Subcutaneous adipose tissue (tissue), 4 donors: ENCODE results near the gene DIABLO. TPM values are rescaled to one million over a fixed set of nuclear protein-coding genes. Genes with fewer than 3 reads are reported as not detected.

Experiments
- total RNA-seq, 4 donors: library from RNA; depleted of rRNA; stranded (reverse); fragments of >200 nt; gene quantifications; one replicate each; pipeline ENCODE4 v1.1.0, GENCODE V29; 2016
- TF ChIP-seq, protein P1 (sequence below): fragments of 450-650 bp; IDR thresholded peaks from one replicate; pipeline ENCODE4 v1.5.1; 2016; ENCODE audit warnings: low read depth, mild to moderate bottlenecking, control low read depth, antibody characterized with exemption, moderate library complexity

Gene DIABLO
- total RNA-seq, 4 donors from 2014 or later = 25.2 to 38.3 (median 32.0) TPM

DNA sequence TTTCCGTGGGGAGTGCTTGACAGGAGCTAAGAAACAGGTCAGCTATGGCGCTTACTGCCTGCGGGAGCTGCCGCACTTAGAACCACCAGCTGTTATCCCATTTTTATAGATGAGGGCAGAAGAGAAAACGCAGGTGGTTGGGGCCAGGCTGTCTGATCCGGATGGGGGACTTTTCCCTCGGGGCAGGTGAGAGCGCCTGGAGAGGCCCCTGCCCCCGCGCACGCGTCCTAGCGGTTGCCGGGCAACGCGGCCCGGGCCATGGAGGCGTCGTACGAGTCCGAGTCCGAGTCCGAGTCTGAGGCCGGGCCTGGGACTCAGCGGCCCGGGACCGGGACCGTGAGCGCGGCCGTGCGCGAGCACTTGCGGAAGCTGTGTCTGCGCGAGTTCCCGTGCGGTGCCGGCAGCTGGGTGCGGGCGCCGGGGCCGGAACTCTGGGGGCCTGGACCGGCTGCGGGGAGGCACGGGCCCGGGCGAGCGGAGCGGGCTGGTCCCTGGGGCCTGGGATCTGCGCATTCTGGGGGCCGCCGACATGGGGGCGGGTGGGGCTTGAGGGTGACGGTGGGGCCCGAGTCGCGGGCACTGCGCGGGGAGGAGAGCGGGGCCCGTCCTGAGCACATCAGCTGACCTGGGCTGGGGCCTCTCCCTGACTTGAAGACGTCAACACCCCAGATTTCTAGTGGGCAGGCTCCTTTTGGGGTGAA, 42.8 kb downstream of the DIABLO start, which contains the start of gene LRRC43:
Gene LRRC43 (plus strand): TSS at position 237 of the 701 bp plus-strand sequence. CDS start 22 bp downstream, at position 259.
- TF ChIP-seq, protein P1, sequence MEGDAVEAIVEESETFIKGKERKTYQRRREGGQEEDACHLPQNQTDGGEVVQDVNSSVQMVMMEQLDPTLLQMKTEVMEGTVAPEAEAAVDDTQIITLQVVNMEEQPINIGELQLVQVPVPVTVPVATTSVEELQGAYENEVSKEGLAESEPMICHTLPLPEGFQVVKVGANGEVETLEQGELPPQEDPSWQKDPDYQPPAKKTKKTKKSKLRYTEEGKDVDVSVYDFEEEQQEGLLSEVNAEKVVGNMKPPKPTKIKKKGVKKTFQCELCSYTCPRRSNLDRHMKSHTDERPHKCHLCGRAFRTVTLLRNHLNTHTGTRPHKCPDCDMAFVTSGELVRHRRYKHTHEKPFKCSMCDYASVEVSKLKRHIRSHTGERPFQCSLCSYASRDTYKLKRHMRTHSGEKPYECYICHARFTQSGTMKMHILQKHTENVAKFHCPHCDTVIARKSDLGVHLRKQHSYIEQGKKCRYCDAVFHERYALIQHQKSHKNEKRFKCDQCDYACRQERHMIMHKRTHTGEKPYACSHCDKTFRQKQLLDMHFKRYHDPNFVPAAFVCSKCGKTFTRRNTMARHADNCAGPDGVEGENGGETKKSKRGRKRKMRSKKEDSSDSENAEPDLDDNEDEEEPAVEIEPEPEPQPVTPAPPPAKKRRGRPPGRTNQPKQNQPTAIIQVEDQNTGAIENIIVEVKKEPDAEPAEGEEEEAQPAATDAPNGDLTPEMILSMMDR = no peak

DNA sequence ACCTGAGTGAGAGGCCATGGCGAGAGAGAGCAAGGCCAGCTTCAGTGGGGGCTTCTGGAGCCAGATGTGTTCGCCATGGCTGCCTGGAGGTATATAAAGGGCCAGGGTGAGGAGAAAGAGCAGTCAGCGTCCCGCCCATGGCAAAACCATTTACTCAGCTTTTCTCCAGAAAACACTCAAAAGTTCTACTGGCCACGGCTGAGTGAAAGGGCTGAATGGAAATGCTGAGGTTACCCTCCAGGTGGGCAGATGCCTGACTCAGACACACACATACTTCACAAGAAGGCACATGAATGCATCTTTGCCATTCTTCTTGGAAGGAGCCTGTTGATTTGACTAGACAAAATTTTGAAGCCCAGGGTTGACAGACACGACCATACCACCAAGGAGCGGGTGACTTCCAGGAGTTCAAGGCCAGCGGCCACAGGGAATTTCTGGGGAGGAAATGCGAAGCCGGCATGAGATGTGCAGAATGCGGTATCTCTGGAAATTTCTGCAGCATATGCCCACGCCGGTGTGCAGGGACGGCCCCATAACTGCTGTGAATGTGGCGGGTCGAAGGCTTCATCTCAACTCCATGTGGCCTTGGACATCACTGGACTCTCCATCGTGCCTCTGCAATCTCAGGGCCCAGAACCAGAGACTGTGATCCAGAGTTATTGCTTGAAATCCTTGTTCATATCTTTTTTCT, 51.6 kb downstream of the DIABLO start, which contains the start of gene IL31:
Gene IL31 (minus strand): TSS at position 67 of the 691 bp plus-strand sequence. CDS start 49 bp downstream, at position 18.
- TF ChIP-seq, protein P1 = no peak

DNA sequence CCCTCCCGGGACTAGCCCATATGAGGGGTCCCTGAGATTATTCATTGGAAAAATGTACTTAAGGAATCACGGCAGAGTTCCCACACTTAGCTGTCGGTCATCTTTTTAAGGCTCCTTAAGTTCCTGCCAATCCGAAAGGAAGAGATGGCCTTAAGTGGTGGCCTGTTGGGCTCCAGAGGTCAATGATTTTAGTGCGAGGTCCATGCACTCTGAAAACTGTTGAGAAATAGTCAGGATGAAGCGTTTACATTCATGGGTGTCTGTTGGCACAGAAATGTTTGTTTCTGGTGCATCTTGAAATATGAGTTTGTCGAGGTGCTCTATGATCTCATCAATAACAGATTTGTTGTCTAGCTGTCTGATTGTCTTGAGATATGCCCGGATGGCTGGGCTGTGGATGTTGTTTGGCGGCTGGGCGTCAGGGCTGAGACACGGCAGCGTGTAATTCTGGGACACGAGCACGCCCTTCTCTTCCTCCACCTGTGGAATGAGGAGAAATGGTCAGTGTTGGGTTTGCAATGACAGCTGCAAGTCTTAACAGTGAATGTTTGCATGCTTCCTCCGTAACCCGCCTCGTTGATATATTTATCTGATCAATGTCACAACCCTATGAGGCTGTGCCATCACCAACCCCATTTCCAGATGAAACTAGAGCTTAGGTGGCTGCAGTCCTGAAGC, 53.5 kb downstream of the DIABLO start:
- TF ChIP-seq, protein P1 = no peak

DNA sequence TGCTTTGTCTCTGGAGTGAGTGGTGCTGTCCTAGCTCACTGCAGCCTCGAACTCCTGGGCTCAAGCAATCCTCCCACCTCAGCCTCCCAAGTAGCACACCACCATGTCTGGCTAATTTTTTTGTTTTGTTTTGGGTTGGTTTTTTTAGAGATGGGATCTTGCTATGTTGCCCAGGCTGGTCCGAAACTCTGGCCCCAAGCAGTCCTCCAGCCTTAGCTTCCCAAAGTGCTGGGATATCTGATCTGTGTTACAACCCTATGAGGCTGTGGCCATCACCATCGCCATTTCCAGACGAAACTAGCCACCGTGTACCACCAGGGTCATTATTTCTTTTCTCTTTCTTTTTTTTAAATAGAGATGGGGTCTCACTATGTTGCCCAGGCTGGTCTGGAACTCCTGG, 54.5 kb downstream of the DIABLO start:
- TF ChIP-seq, protein P1 = no peak

DNA sequence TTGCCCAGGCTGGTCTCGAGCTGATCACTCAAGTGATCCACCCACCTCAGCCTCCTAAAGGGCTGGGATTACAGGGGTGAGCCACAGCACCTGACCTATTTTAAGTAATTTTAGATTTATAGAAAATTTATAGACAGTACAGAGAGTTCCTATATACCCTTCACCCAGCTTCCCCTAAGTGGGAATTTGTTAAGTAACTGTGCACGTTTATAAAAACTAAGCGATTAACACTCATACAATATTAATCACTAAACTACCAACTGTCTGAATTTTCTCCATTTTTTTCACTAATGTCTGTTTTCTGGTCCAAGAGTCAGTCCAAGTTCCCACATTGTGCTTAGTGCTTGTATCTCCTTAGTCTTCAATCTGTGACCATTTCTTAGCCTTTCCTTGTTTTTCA, 57.4 kb downstream of the DIABLO start:
- TF ChIP-seq, protein P1 = no peak

DNA sequence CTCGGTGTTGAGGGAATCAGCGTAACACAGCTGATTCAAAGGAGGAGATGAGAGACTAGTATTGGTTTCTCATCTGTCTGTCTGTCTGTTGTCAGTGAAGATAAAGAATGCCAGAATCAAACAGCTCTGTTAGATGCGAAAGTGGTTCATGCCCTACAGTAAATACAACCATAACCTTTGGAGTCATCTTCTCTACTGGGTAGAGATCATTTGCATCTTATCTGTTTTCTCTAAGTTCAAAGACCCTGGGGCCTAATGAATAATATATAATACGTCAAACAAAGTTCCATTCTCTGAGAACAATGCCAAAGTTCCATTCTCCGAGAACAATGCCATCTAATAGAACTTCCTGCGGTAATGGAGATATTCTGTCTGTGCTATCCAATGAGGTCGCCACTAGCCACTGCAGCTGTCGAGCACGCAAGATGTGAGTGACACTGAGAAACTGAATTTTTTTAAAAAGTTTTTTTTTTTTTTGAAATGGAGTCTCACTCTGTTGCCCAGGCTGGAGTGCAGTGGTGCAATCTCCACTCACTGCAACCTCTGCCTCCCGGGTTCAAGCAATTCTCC, 58.4 kb downstream of the DIABLO start:
- TF ChIP-seq, protein P1 = no peak
